Measurements from ENCODE around the gene KDM5C. TPM values are rescaled to one million over a fixed set of nuclear protein-coding genes. Genes with fewer than 3 reads are reported as not detected.

The KDM5C gene
- 44.1 to 57.8 TPM (median 53.8 TPM) in 5 replicates for total RNA-seq (2022; extraction: Qiagen RNA extraction; ENCODE audit: low read depth)

GRCh38 chrX:53224860-53225797, at the start of gene KDM5C:
Gene KDM5C (minus strand): TSS chrX:53225207. CDS start chrX:53224889, 318 bp downstream.

Other genes starting within 250 kb of the KDM5C start
- not detected in 5 replicates for gene GPR173, start 176.4 kb downstream of the KDM5C start, total RNA-seq (2022; extraction: Qiagen RNA extraction; ENCODE audit: low read depth)
- gene TSPYL2, start 142.8 kb downstream of the KDM5C start, total RNA-seq (2022; extraction: Qiagen RNA extraction; ENCODE audit: low read depth), result 10.2 to 14.1 TPM (median 12.7 TPM) in 5 replicates
- 1.2 to 1.4 TPM (median 1.3 TPM) in 5 replicates for gene KANTR, start 131.1 kb downstream of the KDM5C start, total RNA-seq (2022; extraction: Qiagen RNA extraction; ENCODE audit: low read depth)
- gene IQSEC2, start 56.4 kb upstream of the KDM5C start, total RNA-seq (2022; extraction: Qiagen RNA extraction; ENCODE audit: low read depth), result 31.0 to 46.8 TPM (median 42.6 TPM) in 5 replicates
- gene SMC1A, start 197.4 kb upstream of the KDM5C start, total RNA-seq (2022; extraction: Qiagen RNA extraction; ENCODE audit: low read depth), result 42.7 to 59.0 TPM (median 49.4 TPM) in 5 replicates
- gene RIBC1, start 197.7 kb upstream of the KDM5C start, total RNA-seq (2022; extraction: Qiagen RNA extraction; ENCODE audit: low read depth), result 0.57 to 1.3 TPM (median 0.78 TPM) in 5 replicates
- gene HSD17B10, start 209.2 kb upstream of the KDM5C start, total RNA-seq (2022; extraction: Qiagen RNA extraction; ENCODE audit: low read depth), result 170 to 203 TPM (median 189 TPM) in 5 replicates